Measurements from ENCODE around the gene OR6Q1. TPM values are rescaled to one million over a fixed set of nuclear protein-coding genes. Genes with fewer than 3 reads are reported as not detected.
"Not testable (repeated sequence)": the region's sequence is repeated elsewhere in the genome, so short reads cannot be mapped to it uniquely, and the experiment has no call there.

The OR6Q1 gene, protein sequence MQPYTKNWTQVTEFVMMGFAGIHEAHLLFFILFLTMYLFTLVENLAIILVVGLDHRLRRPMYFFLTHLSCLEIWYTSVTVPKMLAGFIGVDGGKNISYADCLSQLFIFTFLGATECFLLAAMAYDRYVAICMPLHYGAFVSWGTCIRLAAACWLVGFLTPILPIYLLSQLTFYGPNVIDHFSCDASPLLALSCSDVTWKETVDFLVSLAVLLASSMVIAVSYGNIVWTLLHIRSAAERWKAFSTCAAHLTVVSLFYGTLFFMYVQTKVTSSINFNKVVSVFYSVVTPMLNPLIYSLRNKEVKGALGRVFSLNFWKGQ
- not detected for total RNA-seq

DNA sequence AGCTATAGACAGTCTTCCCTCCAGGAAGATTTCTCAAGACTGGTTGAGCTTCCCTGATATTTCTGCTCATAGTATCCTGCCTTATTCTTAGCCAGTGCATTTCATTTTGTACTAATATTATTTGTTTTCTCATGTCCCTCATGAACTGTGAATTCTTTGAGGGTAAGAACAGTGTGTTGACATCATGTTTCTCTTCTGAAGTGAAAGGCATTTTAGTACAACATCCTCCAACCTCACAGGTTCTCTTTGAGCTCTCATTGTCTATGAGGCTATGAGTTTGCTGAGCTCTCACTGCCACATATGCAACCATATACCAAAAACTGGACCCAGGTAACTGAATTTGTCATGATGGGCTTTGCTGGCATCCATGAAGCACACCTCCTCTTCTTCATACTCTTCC, at the start of gene OR6Q1:
OR6Q1 (plus strand) TSS at position 301 of the 400 bp plus-strand sequence; CDS start at position 301, 0 bp downstream.
- no peaks in the 10 kb centered on the region for H3K36me3 Mint-ChIP-seq
- H3K9me3 Mint-ChIP-seq = peaks cover 6% of the 10 kb centered on the region
- H3K27me3 Mint-ChIP-seq = peaks cover 5% of the 10 kb centered on the region
- no peak within 1 kb of the TSS for H3K27ac Mint-ChIP-seq
- no peak within 1 kb of the TSS for H3K4me3 Mint-ChIP-seq
- no peak for DNase-seq
- no peaks in the 10 kb centered on the region for H3K4me1 Mint-ChIP-seq (ENCODE audit: low read depth)
- POLR2A ChIA-PET = no interaction called here
- intact Hi-C loops (cut with micrococcal nuclease) = no loop called here
- CTCF ChIA-PET = no interaction called here

DNA sequence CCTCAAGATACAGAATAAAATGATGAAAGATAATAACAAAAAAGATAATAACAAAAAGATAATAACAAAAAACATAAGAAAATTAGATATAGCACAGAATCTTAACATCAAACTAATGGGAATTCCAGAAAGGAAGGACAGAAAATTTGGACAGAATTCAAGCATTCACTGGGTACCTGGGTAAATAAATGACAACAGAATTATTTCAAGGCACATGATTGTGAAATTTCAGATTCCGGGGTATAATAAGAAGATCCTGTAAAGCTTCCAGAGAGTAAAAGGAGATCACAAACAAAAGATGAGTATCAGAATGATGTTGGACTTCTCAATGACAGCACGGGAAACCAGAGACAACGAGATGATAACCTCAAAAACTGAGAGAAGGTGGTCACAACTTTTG, 49.2 kb upstream of the OR6Q1 start:
- Mint-ChIP-seq H3K4me3 (no peak overlapping the region), H3K27me3 (peaks cover 6% of the 10 kb centered on the region), H3K4me1 (ENCODE audit: low read depth) (no peaks in the 10 kb centered on the region), H3K36me3 (no peaks in the 10 kb centered on the region), H3K27ac (no peak overlapping the region), H3K9me3 (no peaks in the 10 kb centered on the region)
- ChIA-PET CTCF (no interaction called here), POLR2A (no interaction called here)
- no peak for DNase-seq
- intact Hi-C loops (cut with micrococcal nuclease) = no loop called here

DNA sequence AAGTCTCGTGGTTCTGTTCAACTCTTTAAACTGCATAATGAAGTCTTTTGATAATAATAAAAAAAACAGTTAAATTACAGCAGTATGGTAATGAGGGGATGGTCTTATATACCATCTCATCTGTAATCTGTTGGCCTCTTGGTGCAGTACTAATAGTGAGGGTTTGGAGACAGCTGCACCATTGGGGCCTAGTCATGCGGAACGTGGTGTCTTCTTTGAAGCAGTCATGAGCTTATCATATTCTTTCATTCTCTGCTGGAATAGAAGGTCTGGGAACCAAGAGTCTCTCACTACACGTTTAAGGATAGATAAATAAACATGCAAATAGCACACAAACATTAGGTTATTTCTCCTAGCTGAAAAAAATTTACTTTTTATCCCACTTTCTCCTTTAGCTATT, 48.0 kb upstream of the OR6Q1 start:
- no peaks in the 10 kb centered on the region for H3K4me1 Mint-ChIP-seq (ENCODE audit: low read depth)
- ChIA-PET POLR2A (no interaction called here), CTCF (no interaction called here)
- no peak overlapping the region for H3K4me3 Mint-ChIP-seq
- no peaks in the 10 kb centered on the region for H3K9me3 Mint-ChIP-seq
- H3K36me3 Mint-ChIP-seq = no peaks in the 10 kb centered on the region
- H3K27me3 Mint-ChIP-seq = peaks cover 6% of the 10 kb centered on the region
- H3K27ac Mint-ChIP-seq = no peak overlapping the region
- intact Hi-C loops (cut with micrococcal nuclease) = no loop called here
- no peak for DNase-seq

DNA sequence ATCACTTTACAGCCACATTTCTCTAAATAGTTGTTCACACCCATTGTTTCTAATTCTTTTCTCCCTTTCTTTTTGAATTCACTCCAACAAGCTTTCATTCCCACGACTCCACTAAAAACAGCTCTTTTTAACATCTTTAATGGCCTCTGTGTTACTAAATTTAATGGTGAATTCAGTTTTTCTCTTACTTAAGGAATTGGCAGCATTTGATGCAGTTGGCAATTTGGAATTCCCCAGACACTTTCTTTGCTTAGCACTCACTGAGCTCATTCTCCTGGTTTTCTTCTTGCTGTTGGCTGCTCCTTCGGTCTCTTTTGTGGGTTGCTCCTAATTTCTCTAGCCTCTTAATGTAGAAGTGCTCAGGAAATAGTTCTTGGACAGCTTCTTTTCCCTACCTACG, 47.6 kb upstream of the OR6Q1 start:
- H3K9me3 Mint-ChIP-seq = peaks cover 2% of the 10 kb centered on the region
- no peak for DNase-seq
- peaks cover 6% of the 10 kb centered on the region for H3K27me3 Mint-ChIP-seq
- POLR2A ChIA-PET = no interaction called here
- H3K4me1 Mint-ChIP-seq (ENCODE audit: low read depth) = no peaks in the 10 kb centered on the region
- CTCF ChIA-PET = no interaction called here
- H3K27ac Mint-ChIP-seq = no peak overlapping the region
- intact Hi-C loops (cut with micrococcal nuclease) = no loop called here
- H3K36me3 Mint-ChIP-seq = no peaks in the 10 kb centered on the region
- no peak overlapping the region for H3K4me3 Mint-ChIP-seq

DNA sequence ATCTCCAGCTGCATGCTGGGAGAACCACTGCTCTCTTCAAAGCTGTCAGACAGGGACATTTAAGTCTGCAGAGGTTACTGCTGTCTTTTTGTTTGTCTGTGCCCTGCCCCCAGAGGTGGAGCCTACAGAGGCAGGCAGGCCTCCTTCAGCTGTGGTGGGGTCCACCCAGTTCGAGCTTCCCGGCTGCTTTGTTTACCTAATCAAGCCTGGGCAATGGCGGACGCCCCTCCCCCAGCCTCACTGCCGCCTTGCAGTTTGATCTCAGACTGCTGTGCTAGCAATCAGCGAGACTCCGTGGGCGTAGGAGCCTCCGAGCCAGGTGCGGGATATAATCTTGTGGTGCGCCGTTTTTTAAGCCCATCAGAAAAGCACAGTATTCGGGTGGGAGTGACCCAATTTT, 31.2 kb upstream of the OR6Q1 start:
- H3K4me1 Mint-ChIP-seq (ENCODE audit: low read depth); H3K9me3 Mint-ChIP-seq; POLR2A ChIA-PET; H3K27ac Mint-ChIP-seq; DNase-seq; CTCF ChIA-PET; H3K27me3 Mint-ChIP-seq; H3K4me3 Mint-ChIP-seq; intact Hi-C loops (cut with micrococcal nuclease); H3K36me3 Mint-ChIP-seq: not testable (repeated sequence)

DNA sequence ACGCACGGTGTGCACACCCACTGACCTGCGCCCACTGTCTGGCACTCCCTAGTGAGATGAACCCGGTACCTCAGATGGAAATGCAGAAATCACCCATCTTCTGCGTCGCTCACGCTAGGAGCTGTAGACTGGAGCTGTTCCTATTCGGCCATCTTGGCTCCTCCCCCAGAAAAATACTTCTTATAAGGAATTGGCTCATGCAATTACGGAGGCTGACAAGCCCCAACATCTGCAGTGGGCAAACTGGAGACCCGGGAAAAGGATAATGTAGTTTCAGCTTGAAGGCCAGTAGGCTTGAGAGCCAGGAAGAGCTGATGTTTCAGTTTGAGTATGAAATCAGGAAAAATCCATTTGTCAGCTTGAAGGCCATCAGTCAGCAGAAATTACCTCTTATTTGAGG, 30.7 kb upstream of the OR6Q1 start:
- intact Hi-C loops (cut with micrococcal nuclease); H3K9me3 Mint-ChIP-seq; H3K36me3 Mint-ChIP-seq; POLR2A ChIA-PET; H3K27ac Mint-ChIP-seq; H3K4me3 Mint-ChIP-seq; DNase-seq; H3K4me1 Mint-ChIP-seq (ENCODE audit: low read depth); CTCF ChIA-PET: not testable (repeated sequence)
- peaks cover 12% of the 10 kb centered on the region for H3K27me3 Mint-ChIP-seq

DNA sequence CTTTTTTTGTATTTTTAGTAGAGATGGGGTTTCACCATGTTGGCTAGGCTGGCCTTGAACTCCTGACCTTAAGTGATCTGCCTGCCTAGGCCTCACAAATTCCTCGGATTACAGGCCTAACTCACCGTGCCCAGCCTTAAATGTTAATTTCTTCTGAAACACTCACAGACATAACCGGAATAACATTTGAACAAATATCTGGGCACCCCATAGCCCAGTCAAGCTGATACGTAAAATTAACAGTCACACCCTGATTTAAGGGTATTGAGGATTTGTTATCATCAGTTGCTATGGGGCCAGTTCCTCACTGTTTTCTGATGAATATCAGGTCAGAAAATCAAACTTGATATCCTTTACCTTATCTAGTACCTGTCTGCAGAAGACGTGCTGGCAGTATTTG, 30.1 kb upstream of the OR6Q1 start:
- H3K4me1 Mint-ChIP-seq (ENCODE audit: low read depth) = peaks cover 2% of the 10 kb centered on the region
- intact Hi-C loops (cut with micrococcal nuclease) = no loop called here
- no peaks in the 10 kb centered on the region for H3K9me3 Mint-ChIP-seq
- CTCF ChIA-PET = no interaction called here
- no peaks in the 10 kb centered on the region for H3K36me3 Mint-ChIP-seq
- H3K27ac Mint-ChIP-seq = no peak overlapping the region
- POLR2A ChIA-PET = no interaction called here
- no peak for DNase-seq
- H3K27me3 Mint-ChIP-seq = peaks cover 12% of the 10 kb centered on the region
- H3K4me3 Mint-ChIP-seq = no peak overlapping the region

DNA sequence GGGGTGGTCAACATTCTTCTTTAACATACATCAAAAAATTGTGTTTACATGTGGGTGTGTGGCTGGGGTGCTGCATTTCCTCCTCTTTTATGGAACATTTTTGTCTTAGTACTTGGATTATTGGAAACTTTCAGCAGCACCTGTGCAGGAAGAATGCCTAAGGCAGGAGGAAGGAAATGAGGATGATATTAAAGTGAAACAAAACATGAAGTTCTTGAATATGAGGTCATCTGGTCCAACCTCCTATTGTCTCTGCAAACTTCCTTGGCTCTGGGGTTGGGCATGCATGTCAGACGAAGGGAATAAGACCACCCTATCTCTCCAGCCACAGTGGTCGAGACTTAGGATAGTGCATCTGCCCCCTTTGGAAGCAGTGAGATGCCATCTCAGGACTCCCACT, 27.7 kb upstream of the OR6Q1 start:
- ChIA-PET CTCF (no interaction called here), POLR2A (no interaction called here)
- Mint-ChIP-seq H3K27ac (no peak overlapping the region), H3K27me3 (peaks cover 12% of the 10 kb centered on the region), H3K9me3 (no peaks in the 10 kb centered on the region), H3K4me3 (no peak overlapping the region), H3K36me3 (no peaks in the 10 kb centered on the region), H3K4me1 (ENCODE audit: low read depth) (peaks cover 2% of the 10 kb centered on the region)
- intact Hi-C loops (cut with micrococcal nuclease) = no loop called here
- DNase-seq = no peak

DNA sequence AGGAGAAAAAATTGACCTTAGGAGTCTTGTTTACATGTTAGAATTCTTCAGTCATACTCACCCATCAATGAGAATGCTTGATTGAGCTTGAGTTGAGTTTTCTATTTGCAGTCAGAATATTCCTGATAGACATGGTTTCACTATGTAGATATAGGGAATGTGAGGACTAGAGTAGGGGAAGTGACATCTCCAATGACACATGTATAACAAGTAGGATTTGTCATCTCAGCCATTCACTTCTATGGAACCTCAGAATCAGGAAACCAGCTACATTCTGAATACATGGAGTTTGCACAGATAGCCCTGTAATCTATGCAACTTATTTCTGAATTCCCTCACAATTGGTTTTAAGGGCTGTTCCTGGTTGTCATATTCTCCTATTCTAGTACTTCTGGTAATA, 27.2 kb upstream of the OR6Q1 start:
- H3K4me3 Mint-ChIP-seq = no peak overlapping the region
- no peak overlapping the region for H3K27ac Mint-ChIP-seq
- peaks cover 2% of the 10 kb centered on the region for H3K4me1 Mint-ChIP-seq (ENCODE audit: low read depth)
- no peaks in the 10 kb centered on the region for H3K9me3 Mint-ChIP-seq
- POLR2A ChIA-PET = no interaction called here
- intact Hi-C loops (cut with micrococcal nuclease) = no loop called here
- no peaks in the 10 kb centered on the region for H3K36me3 Mint-ChIP-seq
- peaks cover 12% of the 10 kb centered on the region for H3K27me3 Mint-ChIP-seq
- DNase-seq = no peak
- CTCF ChIA-PET = no interaction called here

DNA sequence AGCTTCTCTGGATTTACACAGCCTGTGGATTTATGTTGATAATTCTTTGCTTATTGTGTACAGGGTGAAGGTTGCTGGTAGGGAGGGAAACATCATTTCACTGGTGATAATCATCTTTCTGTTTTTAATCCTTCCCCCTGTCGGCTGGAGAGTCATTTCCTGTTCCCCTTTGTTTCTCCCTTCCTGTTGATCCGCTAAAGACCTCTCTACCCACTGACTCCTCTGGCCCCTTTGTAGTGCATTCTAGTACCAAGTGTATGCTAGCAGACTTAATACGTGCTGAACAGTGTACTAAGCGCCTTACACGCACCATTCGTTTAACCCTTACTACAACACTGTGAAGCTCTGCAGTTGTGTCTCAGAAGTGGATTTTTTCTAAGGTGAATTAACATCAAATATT, 26.1 kb upstream of the OR6Q1 start:
- peaks cover 2% of the 10 kb centered on the region for H3K4me1 Mint-ChIP-seq (ENCODE audit: low read depth)
- ChIA-PET CTCF (no interaction called here), POLR2A (no interaction called here)
- H3K27me3 Mint-ChIP-seq = peaks cover 12% of the 10 kb centered on the region
- intact Hi-C loops (cut with micrococcal nuclease) = no loop called here
- H3K27ac Mint-ChIP-seq = no peak overlapping the region
- H3K4me3 Mint-ChIP-seq = no peak overlapping the region
- DNase-seq = no peak
- H3K36me3 Mint-ChIP-seq = no peaks in the 10 kb centered on the region
- H3K9me3 Mint-ChIP-seq = no peaks in the 10 kb centered on the region

DNA sequence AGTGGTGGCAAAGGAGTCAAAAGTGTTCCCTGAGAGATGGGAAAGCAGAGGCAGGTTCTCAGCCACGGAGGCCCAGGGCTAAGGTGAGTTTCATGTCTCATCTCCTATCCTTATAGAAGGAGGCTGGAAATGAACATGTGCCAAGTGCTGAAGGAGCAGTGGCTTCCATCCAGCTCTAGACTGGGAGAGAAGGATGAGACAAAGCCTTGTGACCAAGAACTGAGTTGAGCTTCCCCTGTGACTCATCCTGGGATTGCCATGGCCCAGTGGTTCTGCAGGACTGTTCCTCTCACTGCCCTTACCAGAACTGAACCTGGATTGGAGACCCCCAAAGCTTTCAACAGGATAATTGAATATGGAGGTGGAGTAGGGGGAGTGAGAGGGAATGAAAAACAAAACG, 23.8 kb upstream of the OR6Q1 start:
- Mint-ChIP-seq H3K36me3 (no peaks in the 10 kb centered on the region), H3K9me3 (no peaks in the 10 kb centered on the region), H3K4me1 (ENCODE audit: low read depth) (peaks cover 2% of the 10 kb centered on the region), H3K27ac (no peak overlapping the region), H3K27me3 (peaks cover 12% of the 10 kb centered on the region), H3K4me3 (no peak overlapping the region)
- ChIA-PET CTCF (no interaction called here), POLR2A (no interaction called here)
- DNase-seq = no peak
- intact Hi-C loops (cut with micrococcal nuclease) = no loop called here

DNA sequence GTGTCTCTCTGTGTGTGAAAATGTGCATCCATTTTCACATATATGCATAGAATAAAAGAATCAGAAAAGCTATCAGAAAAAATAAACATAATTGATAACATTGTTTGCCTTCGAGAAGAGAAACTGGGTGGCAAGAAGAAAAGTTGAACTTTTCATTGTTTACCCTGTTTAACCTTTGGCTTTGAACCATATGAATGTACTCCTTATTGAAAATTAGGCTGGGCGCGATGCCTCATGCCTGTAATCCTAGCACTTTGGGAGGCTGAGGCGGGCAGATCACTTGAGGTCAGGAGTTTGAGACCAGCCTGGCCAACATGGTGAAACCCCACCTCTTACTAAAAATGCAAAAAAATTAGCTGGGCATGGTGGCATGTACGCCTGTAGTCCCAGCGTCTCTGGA, 19.0 kb upstream of the OR6Q1 start:
- no peaks in the 10 kb centered on the region for H3K36me3 Mint-ChIP-seq
- intact Hi-C loops (cut with micrococcal nuclease) = no loop called here
- POLR2A ChIA-PET = no interaction called here

DNA sequence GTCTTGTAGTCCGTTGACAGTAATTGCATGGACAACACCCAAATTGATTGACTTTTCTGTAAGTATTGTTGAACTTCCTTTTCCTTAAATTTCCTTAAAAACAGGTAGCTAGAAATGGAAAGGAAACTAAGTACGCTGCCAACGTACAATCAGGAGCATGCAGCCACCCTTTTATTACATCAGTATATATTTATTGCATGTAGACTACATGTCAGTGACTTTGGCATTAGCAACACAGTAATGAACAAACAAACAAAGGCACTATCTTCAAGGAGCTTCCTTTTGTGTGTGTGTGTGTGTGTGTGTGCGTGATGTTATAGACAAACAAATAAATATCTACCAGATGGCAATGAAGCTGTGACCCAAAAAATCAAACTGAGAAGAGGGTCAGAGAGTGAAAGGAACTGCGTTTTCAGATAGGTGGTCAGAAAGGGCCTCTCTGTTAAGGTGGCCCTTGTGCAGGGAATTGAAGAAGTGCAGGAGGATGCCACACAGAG, 7.3 kb upstream of the OR6Q1 start, which contains the start of gene OR9Q1:
OR9Q1 (plus strand) TSS at position 447 of the 497 bp plus-strand sequence. CDS start 155,564 bp downstream, outside the sequence.
- Mint-ChIP-seq H3K27ac (no peak within 1 kb of the TSS), H3K9me3 (no peaks in the 10 kb centered on the region), H3K27me3 (no peaks in the 10 kb centered on the region), H3K36me3 (no peaks in the 10 kb centered on the region), H3K4me1 (ENCODE audit: low read depth) (no peaks in the 10 kb centered on the region), H3K4me3 (no peak within 1 kb of the TSS)
- intact Hi-C loops (cut with micrococcal nuclease) = no loop called here
- POLR2A ChIA-PET = no interaction called here
- CTCF ChIA-PET = no interaction called here
- no peak for DNase-seq

More for the DNA sequence above, 19.0 kb upstream of the OR6Q1 start:
- DNase-seq = no peak
- Mint-ChIP-seq H3K4me1 (ENCODE audit: low read depth) (no peaks in the 10 kb centered on the region), H3K9me3 (no peaks in the 10 kb centered on the region), H3K4me3 (no peak overlapping the region), H3K27ac (no peak overlapping the region), H3K27me3 (no peaks in the 10 kb centered on the region)
- CTCF ChIA-PET = no interaction called here
